ENCODE data around the gene MACROD2.

- TF ChIP-seq TAF1 (conservative IDR thresholded peaks at IDR 0.05), result no peak
- TF ChIP-seq NR2F2 (IDR thresholded peaks at IDR 0.05), result no peak
- no peak for TF ChIP-seq SP1 (IDR thresholded peaks at IDR 0.05)
- TF ChIP-seq RAD21 (IDR thresholded peaks at IDR 0.05), result no peak
- no peak for TF ChIP-seq CTCF (IDR thresholded peaks at IDR 0.05; ENCODE audit: low read depth, low read length, missing input control)
- TF ChIP-seq ZBTB33 (IDR thresholded peaks at IDR 0.05), result no peak
- no peak for TF ChIP-seq GABPA (IDR thresholded peaks at IDR 0.05 in 1 of 2, conservative IDR thresholded peaks at IDR 0.05 in 1 of 2)
Measured at GRCh38 chr20:14505476-14505875, 510.2 kb downstream of the MACROD2 start.

Data from liver (tissue), 3 donors.